NB4 (cell line): ENCODE measurements around the gene DDX41.
A peak's percentile ranks its signal among the peaks of the same experiment; 100 is the strongest.

Source experiments
- POLR2A ChIP-seq: IDR thresholded peaks from 2 replicates; pipeline ENCODE4 v1.6.1; 2011; ENCODE audit warnings: mild to moderate bottlenecking; ENCODE audit not compliant: insufficient read length; ENCODE audit errors: extremely low read depth
- TF ChIP-seq, protein P1 (sequence below): IDR thresholded peaks from one replicate; pipeline ENCODE4 v1.5.1; 2012; ENCODE audit warnings: low read depth, low read length
- TF ChIP-seq, protein P2 (sequence below): IDR thresholded peaks from 2 replicates; pipeline ENCODE4 v1.6.1; 2011; ENCODE audit warnings: low read depth, low read length

DNA sequence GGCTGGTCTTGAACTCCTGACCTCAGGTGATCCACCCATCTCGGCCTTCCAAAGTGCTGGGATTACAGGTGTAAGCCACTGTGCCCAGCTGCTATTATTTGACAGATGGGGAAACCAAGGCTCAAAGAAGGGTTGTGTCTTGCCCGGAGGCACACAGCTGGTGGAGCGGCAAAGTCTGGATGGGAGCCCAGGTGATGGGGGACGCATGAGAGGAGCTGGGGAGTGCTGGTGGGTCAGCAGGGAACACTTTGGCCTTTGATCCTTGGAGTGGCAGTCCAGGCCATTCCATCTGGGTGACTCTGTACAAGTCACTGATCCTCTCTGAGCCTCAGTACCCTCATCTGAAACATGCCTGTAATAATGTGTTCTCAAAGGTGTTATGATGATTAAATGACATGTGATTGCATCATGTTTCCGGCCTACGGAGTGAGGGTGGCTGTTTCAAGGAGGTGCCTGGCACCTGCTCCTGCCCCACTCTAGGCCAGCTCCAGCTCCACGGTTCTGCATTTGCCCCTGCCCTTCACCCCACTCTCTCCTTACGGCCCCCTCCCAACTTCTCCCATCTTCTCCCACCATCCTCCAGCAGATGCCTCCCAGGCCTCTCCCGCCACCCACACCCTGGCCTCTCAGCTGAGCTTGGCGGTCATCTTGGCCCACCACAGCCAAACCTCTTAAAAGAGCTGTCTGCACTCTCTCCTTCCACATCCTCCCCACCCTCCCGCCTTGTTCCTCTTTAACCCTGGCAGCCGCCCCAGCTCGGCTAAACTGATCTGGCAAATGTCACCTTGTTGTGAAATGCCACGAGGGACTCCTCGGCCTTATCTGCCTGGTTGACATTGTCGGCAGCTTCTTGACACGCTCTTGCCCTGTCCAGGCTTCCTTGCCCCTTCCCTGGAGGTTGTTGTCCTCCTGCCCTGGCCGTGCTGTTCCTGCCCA is 37.8 kb downstream of the DDX41 start:
- TF ChIP-seq, protein P1, sequence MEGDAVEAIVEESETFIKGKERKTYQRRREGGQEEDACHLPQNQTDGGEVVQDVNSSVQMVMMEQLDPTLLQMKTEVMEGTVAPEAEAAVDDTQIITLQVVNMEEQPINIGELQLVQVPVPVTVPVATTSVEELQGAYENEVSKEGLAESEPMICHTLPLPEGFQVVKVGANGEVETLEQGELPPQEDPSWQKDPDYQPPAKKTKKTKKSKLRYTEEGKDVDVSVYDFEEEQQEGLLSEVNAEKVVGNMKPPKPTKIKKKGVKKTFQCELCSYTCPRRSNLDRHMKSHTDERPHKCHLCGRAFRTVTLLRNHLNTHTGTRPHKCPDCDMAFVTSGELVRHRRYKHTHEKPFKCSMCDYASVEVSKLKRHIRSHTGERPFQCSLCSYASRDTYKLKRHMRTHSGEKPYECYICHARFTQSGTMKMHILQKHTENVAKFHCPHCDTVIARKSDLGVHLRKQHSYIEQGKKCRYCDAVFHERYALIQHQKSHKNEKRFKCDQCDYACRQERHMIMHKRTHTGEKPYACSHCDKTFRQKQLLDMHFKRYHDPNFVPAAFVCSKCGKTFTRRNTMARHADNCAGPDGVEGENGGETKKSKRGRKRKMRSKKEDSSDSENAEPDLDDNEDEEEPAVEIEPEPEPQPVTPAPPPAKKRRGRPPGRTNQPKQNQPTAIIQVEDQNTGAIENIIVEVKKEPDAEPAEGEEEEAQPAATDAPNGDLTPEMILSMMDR, result no peak
- no peak for TF ChIP-seq POLR2A
- TF ChIP-seq, protein P2, sequence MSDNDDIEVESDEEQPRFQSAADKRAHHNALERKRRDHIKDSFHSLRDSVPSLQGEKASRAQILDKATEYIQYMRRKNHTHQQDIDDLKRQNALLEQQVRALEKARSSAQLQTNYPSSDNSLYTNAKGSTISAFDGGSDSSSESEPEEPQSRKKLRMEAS, result peak; percentile 94
